K562 (cell line): ENCODE results near the gene GMDS. TPM values are rescaled to one million over a fixed set of nuclear protein-coding genes. Genes with fewer than 3 reads are reported as not detected.

Experiments used
- ATF1 ChIP-seq, 2 experiments: fragments of 450-650 bp in 1 of 2; IDR thresholded peaks; 2 replicates each; pipeline ENCODE4 v1.6.1; 2016; ENCODE audit warnings: missing compliant biosample characterization in 1 of 2, missing genetic modification characterization in 1 of 2
- HDAC1 ChIP-seq, 2 experiments: fragments of 450-650 bp; IDR thresholded peaks; 2 replicates each; pipeline ENCODE4 v1.6.1; 2016 to 2017; ENCODE audit warnings: inconsistent platforms in 1 of 2, mild to moderate bottlenecking in 1 of 2, moderate library complexity in 1 of 2
- HNRNPH1 ChIP-seq: fragments of 200-400 bp; formaldehyde crosslinking; optimal IDR thresholded peaks from 2 replicates; pipeline ENCODE3; 2017; ENCODE audit warnings: low read depth, mild to moderate bottlenecking, low read length, moderate library complexity
- KAT7 ChIP-seq: sonication (generic); formaldehyde crosslinking; IDR thresholded peaks from 2 replicates; pipeline ENCODE4 v1.8.0; 2022; ENCODE audit warnings: missing genetic modification reagents, mild to moderate bottlenecking, borderline replicate concordance
- STAT6 ChIP-seq: sonication (generic); formaldehyde crosslinking; IDR thresholded peaks from 2 replicates; pipeline ENCODE4 v1.8.1; 2023; ENCODE audit warnings: mild to moderate bottlenecking, missing genetic modification reagents
- THRAP3 ChIP-seq: fragments of 450-650 bp; IDR thresholded peaks from 2 replicates; pipeline ENCODE4 v1.6.1; 2016; ENCODE audit warnings: mild to moderate bottlenecking, inconsistent platforms, borderline replicate concordance
- ZNF444 ChIP-seq: fragments of 250-450 bp; sonication (Bioruptor Pico); IDR thresholded peaks from 2 replicates; pipeline ENCODE4 v1.4.0; 2020; ENCODE audit warnings: mild to moderate bottlenecking, moderate library complexity
- ZNF507 ChIP-seq: conservative IDR thresholded peaks from 2 replicates; pipeline ENCODE4 v1.6.1; 2017; ENCODE audit warnings: missing genetic modification characterization, missing compliant biosample characterization
- polyA plus RNA-seq, 8 experiments: library from polyadenylated mRNA; depleted of rRNA in 4 of 8; stranded (reverse) in 5 of 8; unstranded in 3 of 8; fragments of >200 nt; fragmentation: Nextera tagmentation in 2 of 8; fragmentation: Illumina TruSeq in 1 of 8; extraction: Ambion mirVana in 2 of 8; extraction: Trizol in 1 of 8; gene quantifications; 2 replicates each; pipeline versions ENCODE4 v1.2.1 to v1.2.3, GENCODE V29; 2011 to 2014; ENCODE audit warnings: inconsistent platforms in 1 of 8, missing spikeins in 1 of 8
- total RNA-seq, 7 experiments: library from RNA; depleted of rRNA in 6 of 7; stranded (reverse); fragments of >200 nt in 6 of 7; fragmentation: Illumina TruSeq in 2 of 7; extraction: Trizol in 2 of 7; gene quantifications; 2 replicates each; pipeline versions ENCODE4 v1.2.1 to v1.2.3, GENCODE V29; 2011 to 2021; ENCODE audit warnings: low replicate concordance in 1 of 7
- TF ChIP-seq, protein P1 (sequence below): sonication (generic); formaldehyde crosslinking; IDR thresholded peaks from 2 replicates; pipeline ENCODE4 v1.8.0; 2022; ENCODE audit warnings: mild to moderate bottlenecking, missing genetic modification reagents
- TF ChIP-seq, protein P2 (sequence below): IDR thresholded peaks from 3 replicates; pipeline ENCODE4 v1.6.1; 2011; ENCODE audit warnings: borderline replicate concordance, mild to moderate bottlenecking; ENCODE audit not compliant: insufficient read length, insufficient read depth

GMDS gene
- total and polyA plus RNA-seq, 9 of the 15 experiments (the other 6 are each of a cell fraction or from before 2014, with no cell fraction given): 0.48 to 31.8 (median 13.4) TPM

- TF ChIP-seq THRAP3: no peak
- TF ChIP-seq HNRNPH1: no peak
- TF ChIP-seq ZNF444 (CRISPR knock-in tag): no peak
- TF ChIP-seq KAT7 (CRISPR knock-in tag): no peak
- TF ChIP-seq ZNF507: no peak
- no peak for TF ChIP-seq HDAC1 (IDR thresholded peaks at IDR 0.05)
- TF ChIP-seq, protein P1, sequence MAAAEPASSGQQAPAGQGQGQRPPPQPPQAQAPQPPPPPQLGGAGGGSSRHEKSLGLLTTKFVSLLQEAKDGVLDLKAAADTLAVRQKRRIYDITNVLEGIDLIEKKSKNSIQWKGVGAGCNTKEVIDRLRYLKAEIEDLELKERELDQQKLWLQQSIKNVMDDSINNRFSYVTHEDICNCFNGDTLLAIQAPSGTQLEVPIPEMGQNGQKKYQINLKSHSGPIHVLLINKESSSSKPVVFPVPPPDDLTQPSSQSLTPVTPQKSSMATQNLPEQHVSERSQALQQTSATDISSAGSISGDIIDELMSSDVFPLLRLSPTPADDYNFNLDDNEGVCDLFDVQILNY: no peak
- no peak for TF ChIP-seq ATF1 (CRISPR knock-in tag; IDR thresholded peaks at IDR 0.05)
- no peak for TF ChIP-seq ATF1 (tag; IDR thresholded peaks at IDR 0.05)
- TF ChIP-seq, protein P2, sequence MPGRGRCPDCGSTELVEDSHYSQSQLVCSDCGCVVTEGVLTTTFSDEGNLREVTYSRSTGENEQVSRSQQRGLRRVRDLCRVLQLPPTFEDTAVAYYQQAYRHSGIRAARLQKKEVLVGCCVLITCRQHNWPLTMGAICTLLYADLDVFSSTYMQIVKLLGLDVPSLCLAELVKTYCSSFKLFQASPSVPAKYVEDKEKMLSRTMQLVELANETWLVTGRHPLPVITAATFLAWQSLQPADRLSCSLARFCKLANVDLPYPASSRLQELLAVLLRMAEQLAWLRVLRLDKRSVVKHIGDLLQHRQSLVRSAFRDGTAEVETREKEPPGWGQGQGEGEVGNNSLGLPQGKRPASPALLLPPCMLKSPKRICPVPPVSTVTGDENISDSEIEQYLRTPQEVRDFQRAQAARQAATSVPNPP: no peak
- no peak for TF ChIP-seq STAT6 (CRISPR knock-in tag)
Observed at GRCh38 chr6:1697688-1698351, 547.6 kb downstream of the GMDS start (continued).
